SK-N-SH treated with all-trans-retinoic acid at 6 μM for 48 hours (cell line): Measurements from ENCODE around the gene C8B.

Experiments
- ATAC-seq: fragments of 200-7000 bp; cut with Tn5 transposase; 3 replicates; pipeline ENCODE4 v1.9.1; 2020; ENCODE audit warnings: mild to moderate bottlenecking, moderate library complexity
- ARNTL ChIP-seq: fragments of 450-650 bp; formaldehyde crosslinking; IDR thresholded peaks from 2 replicates; pipeline ENCODE4 v1.5.0; 2020; ENCODE audit warnings: low read depth, mild to moderate bottlenecking, moderate library complexity, borderline replicate concordance
- BACH2 ChIP-seq: fragments of 250-450 bp; sonication (Bioruptor Pico); IDR thresholded peaks from 2 replicates; pipeline ENCODE4 v1.9.0; 2021; ENCODE audit warnings: mild to moderate bottlenecking, borderline replicate concordance
- ESRRG ChIP-seq: fragments of 250-450 bp; sonication (Bioruptor Pico); IDR thresholded peaks from 2 replicates; pipeline ENCODE4 v1.6.1; 2021; ENCODE audit warnings: mild to moderate bottlenecking
- GLIS3 ChIP-seq: fragments of 250-450 bp; sonication (Bioruptor Pico); IDR thresholded peaks from 2 replicates; pipeline ENCODE4 v1.5.0; 2020; ENCODE audit warnings: mild to moderate bottlenecking, moderate library complexity
- OSR1 ChIP-seq: fragments of 250-450 bp; sonication (Bioruptor Pico); IDR thresholded peaks from 2 replicates; pipeline ENCODE4 v1.8.0; 2022; ENCODE audit warnings: moderate library complexity, mild to moderate bottlenecking, inconsistent platforms
- RARB ChIP-seq: fragments of 250-450 bp; sonication (Bioruptor Pico); IDR thresholded peaks from 2 replicates; pipeline ENCODE4 v1.8.0; 2021; ENCODE audit warnings: mild to moderate bottlenecking, moderate library complexity
- SNAI2 ChIP-seq: fragments of 250-450 bp; sonication (Bioruptor Pico); IDR thresholded peaks from 2 replicates; pipeline ENCODE4 v1.5.0; 2020; ENCODE audit warnings: mild to moderate bottlenecking, moderate library complexity
- TOX ChIP-seq: fragments of 250-450 bp; sonication (Bioruptor Pico); IDR thresholded peaks from 2 replicates; pipeline ENCODE4 v1.8.0; 2021; ENCODE audit warnings: mild to moderate bottlenecking, moderate library complexity, borderline replicate concordance
- ZC3H10 ChIP-seq: fragments of 250-450 bp; sonication (Bioruptor Pico); IDR thresholded peaks from 2 replicates; pipeline ENCODE4 v1.5.1; 2021; ENCODE audit warnings: mild to moderate bottlenecking, moderate library complexity
- ZFP3 ChIP-seq: fragments of 250-450 bp; sonication (Bioruptor Pico); IDR thresholded peaks from 2 replicates; pipeline ENCODE4 v1.5.0; 2020; ENCODE audit warnings: mild to moderate bottlenecking, moderate library complexity
- ZFP30 ChIP-seq: fragments of 450-650 bp; formaldehyde crosslinking; IDR thresholded peaks from 2 replicates; pipeline ENCODE4 v1.5.0; 2022; ENCODE audit warnings: mild to moderate bottlenecking, moderate library complexity
- ZNF565 ChIP-seq: fragments of 450-650 bp; formaldehyde crosslinking; conservative IDR thresholded peaks from 2 replicates; pipeline ENCODE4 v1.5.0; 2020; ENCODE audit warnings: low read depth, mild to moderate bottlenecking, moderate library complexity
- ZNF70 ChIP-seq: fragments of 450-650 bp; formaldehyde crosslinking; IDR thresholded peaks from 2 replicates; pipeline ENCODE4 v1.5.0; 2020; ENCODE audit warnings: mild to moderate bottlenecking, moderate library complexity
- ZNF8 ChIP-seq: fragments of 450-650 bp; formaldehyde crosslinking; IDR thresholded peaks from 2 replicates; pipeline ENCODE4 v1.5.0; 2020; ENCODE audit warnings: mild to moderate bottlenecking, moderate library complexity
- TF ChIP-seq, protein P1 (sequence below): fragments of 250-450 bp; sonication (Bioruptor Pico); IDR thresholded peaks from 2 replicates; pipeline ENCODE4 v1.5.1; 2021; ENCODE audit warnings: mild to moderate bottlenecking, moderate library complexity
- TF ChIP-seq, protein P2 (sequence below): fragments of 250-450 bp; sonication (Bioruptor Pico); IDR thresholded peaks from 2 replicates; pipeline ENCODE4 v1.5.1; 2020; ENCODE audit warnings: low read depth, mild to moderate bottlenecking, moderate library complexity
- TF ChIP-seq, protein P3 (sequence below): fragments of 250-450 bp; sonication (Bioruptor Pico); IDR thresholded peaks from 2 replicates; pipeline ENCODE4 v1.8.0; 2020; ENCODE audit warnings: mild to moderate bottlenecking, moderate library complexity, borderline replicate concordance
- TF ChIP-seq, protein P4 (sequence below): fragments of 250-450 bp; sonication (Bioruptor Pico); IDR thresholded peaks from 2 replicates; pipeline ENCODE4 v1.5.0; 2020; ENCODE audit warnings: mild to moderate bottlenecking, moderate library complexity

C8B gene

DNA sequence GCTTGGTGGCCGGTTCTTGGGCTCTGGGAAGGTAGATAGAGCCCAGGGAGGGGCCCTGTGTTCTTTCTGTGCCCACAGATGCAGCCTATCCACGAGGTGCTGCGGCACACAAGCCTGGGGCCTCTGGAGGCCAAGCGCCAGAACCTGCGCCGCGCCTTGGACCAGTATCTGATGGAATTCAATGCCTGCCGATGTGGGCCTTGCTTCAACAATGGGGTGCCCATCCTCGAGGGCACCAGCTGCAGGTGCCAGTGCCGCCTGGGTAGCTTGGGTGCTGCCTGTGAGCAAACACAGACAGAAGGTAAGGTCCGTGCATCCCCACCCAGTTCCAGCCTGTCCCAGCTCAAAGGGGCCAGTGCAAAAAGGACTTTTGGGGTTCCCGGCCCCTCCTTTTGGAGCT is 53.5 kb downstream of the C8B start:
- no peak for TF ChIP-seq ESRRG (CRISPR knock-in tag)
- no peak for TF ChIP-seq ZC3H10 (CRISPR knock-in tag)
- TF ChIP-seq, protein P1, sequence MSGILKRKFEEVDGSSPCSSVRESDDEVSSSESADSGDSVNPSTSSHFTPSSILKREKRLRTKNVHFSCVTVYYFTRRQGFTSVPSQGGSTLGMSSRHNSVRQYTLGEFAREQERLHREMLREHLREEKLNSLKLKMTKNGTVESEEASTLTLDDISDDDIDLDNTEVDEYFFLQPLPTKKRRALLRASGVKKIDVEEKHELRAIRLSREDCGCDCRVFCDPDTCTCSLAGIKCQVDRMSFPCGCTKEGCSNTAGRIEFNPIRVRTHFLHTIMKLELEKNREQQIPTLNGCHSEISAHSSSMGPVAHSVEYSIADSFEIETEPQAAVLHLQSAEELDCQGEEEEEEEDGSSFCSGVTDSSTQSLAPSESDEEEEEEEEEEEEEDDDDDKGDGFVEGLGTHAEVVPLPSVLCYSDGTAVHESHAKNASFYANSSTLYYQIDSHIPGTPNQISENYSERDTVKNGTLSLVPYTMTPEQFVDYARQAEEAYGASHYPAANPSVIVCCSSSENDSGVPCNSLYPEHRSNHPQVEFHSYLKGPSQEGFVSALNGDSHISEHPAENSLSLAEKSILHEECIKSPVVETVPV (CRISPR knock-in tag) = no peak
- TF ChIP-seq, protein P2, sequence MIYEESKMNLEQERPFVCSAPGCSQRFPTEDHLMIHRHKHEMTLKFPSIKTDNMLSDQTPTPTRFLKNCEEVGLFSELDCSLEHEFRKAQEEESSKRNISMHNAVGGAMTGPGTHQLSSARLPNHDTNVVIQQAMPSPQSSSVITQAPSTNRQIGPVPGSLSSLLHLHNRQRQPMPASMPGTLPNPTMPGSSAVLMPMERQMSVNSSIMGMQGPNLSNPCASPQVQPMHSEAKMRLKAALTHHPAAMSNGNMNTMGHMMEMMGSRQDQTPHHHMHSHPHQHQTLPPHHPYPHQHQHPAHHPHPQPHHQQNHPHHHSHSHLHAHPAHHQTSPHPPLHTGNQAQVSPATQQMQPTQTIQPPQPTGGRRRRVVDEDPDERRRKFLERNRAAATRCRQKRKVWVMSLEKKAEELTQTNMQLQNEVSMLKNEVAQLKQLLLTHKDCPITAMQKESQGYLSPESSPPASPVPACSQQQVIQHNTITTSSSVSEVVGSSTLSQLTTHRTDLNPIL (CRISPR knock-in tag) = no peak
- TF ChIP-seq BACH2 (CRISPR knock-in tag) = no peak
- no peak for TF ChIP-seq SNAI2 (CRISPR knock-in tag)
- TF ChIP-seq ZFP3 = no peak
- TF ChIP-seq TOX (CRISPR knock-in tag) = no peak
- TF ChIP-seq GLIS3 (CRISPR knock-in tag) = no peak
- TF ChIP-seq, protein P3, sequence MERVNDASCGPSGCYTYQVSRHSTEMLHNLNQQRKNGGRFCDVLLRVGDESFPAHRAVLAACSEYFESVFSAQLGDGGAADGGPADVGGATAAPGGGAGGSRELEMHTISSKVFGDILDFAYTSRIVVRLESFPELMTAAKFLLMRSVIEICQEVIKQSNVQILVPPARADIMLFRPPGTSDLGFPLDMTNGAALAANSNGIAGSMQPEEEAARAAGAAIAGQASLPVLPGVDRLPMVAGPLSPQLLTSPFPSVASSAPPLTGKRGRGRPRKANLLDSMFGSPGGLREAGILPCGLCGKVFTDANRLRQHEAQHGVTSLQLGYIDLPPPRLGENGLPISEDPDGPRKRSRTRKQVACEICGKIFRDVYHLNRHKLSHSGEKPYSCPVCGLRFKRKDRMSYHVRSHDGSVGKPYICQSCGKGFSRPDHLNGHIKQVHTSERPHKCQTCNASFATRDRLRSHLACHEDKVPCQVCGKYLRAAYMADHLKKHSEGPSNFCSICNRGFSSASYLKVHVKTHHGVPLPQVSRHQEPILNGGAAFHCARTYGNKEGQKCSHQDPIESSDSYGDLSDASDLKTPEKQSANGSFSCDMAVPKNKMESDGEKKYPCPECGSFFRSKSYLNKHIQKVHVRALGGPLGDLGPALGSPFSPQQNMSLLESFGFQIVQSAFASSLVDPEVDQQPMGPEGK (CRISPR knock-in tag) = no peak
- no peak for TF ChIP-seq RARB (CRISPR knock-in tag)
- ATAC-seq = no peak

DNA sequence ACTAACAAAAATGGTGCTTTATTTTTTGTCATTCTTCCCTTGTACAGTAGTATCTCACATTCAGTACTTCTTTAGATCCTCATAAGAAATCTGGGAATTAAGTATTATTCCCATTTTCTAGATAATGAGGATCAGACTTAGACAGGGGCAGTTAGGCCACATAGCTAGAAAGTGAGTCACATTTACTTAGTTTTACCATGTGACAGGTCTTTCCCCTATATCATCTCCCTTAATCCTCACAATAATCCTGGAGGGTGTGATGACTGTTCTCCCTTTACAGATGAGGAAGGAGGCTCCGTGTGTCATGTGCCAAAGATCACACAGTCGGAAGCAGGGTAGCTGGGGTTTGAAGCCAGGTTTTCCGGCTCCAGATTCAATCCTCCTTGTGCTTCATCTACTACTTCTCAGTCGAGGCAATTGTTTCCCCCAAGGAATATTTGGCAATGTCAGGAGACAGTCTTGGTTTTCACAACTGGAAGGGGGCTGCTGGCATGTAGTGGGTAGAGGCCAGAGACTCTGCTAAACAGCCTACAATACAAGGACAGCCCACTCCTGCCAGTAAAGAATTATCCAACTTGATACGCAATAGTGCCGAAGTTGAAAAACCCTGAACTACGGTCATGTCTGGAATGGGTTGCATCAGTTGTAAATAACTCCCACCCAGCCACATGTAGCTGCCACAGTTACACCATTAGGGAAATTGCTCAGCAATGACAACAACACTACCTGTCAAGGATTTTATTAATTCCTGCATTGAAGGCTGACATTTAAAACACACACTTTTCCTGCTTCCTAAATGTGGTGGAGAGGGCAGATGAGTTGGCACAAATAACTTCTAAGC is 54.5 kb downstream of the C8B start:
- TF ChIP-seq ARNTL (CRISPR knock-in tag) = no peak
- TF ChIP-seq, protein P3 (CRISPR knock-in tag) = no peak
- no peak for TF ChIP-seq OSR1 (CRISPR knock-in tag)
- no peak for TF ChIP-seq TOX (CRISPR knock-in tag)
- no peak for TF ChIP-seq ZFP3
- TF ChIP-seq BACH2 (CRISPR knock-in tag) = no peak
- TF ChIP-seq ZFP30 (CRISPR knock-in tag) = no peak
- no peak for TF ChIP-seq SNAI2 (CRISPR knock-in tag)
- TF ChIP-seq, protein P4, sequence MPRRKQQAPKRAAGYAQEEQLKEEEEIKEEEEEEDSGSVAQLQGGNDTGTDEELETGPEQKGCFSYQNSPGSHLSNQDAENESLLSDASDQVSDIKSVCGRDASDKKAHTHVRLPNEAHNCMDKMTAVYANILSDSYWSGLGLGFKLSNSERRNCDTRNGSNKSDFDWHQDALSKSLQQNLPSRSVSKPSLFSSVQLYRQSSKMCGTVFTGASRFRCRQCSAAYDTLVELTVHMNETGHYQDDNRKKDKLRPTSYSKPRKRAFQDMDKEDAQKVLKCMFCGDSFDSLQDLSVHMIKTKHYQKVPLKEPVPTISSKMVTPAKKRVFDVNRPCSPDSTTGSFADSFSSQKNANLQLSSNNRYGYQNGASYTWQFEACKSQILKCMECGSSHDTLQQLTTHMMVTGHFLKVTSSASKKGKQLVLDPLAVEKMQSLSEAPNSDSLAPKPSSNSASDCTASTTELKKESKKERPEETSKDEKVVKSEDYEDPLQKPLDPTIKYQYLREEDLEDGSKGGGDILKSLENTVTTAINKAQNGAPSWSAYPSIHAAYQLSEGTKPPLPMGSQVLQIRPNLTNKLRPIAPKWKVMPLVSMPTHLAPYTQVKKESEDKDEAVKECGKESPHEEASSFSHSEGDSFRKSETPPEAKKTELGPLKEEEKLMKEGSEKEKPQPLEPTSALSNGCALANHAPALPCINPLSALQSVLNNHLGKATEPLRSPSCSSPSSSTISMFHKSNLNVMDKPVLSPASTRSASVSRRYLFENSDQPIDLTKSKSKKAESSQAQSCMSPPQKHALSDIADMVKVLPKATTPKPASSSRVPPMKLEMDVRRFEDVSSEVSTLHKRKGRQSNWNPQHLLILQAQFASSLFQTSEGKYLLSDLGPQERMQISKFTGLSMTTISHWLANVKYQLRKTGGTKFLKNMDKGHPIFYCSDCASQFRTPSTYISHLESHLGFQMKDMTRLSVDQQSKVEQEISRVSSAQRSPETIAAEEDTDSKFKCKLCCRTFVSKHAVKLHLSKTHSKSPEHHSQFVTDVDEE (CRISPR knock-in tag) = no peak
- ATAC-seq = peak; percentile 55; the same call in 2 of the 3 replicates

DNA sequence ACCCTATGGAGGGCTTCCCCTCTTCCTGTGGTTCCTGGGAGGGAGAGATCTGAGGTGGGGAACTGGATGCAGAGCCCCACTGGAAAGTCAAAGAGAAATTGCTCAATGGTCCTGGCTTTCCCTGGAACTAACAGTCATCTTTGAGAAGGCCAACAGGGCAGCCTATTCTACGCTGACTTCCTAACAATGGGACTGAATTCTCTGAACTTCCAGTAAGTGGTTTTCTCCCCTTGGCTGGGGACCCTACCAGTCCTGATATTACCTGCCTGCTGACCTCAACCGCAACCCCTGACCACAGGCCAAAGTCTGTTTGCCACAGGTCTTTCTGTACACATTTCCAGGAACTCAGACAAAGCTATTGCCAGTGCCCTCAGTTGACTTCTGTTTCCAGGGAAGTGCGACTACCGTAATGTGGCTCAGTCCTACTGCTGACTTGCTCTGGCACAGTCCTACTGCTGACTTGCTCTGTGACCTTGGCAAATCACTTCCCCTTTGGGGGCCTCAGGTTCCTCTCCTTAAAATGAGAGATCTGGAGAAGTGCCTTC is 55.3 kb downstream of the C8B start:
- no peak for ATAC-seq
- TF ChIP-seq, protein P1 (CRISPR knock-in tag) = no peak
- TF ChIP-seq, protein P3 (CRISPR knock-in tag) = no peak
- no peak for TF ChIP-seq ZNF8 (CRISPR knock-in tag)
- no peak for TF ChIP-seq OSR1 (CRISPR knock-in tag)
- TF ChIP-seq BACH2 (CRISPR knock-in tag) = no peak
- TF ChIP-seq SNAI2 (CRISPR knock-in tag) = no peak
- TF ChIP-seq ZNF565 = no peak
- no peak for TF ChIP-seq ZFP3
- TF ChIP-seq, protein P4 (CRISPR knock-in tag) = no peak
- TF ChIP-seq ZNF70 (CRISPR knock-in tag) = no peak
- TF ChIP-seq GLIS3 (CRISPR knock-in tag) = no peak
- no peak for TF ChIP-seq RARB (CRISPR knock-in tag)
